Parathyroid adenoma (tissue), 2 donors: ENCODE data around the gene ALK.

Source experiments
- H2AFZ ChIP-seq: fragments of 300-600 bp; sonication (generic); one replicate; pipeline ENCODE4 v1.7.0; 2017; ENCODE audit warnings: antibody characterized with exemption, mild to moderate bottlenecking
- H3K27ac ChIP-seq: fragments of 300-600 bp; sonication (generic); one replicate; pipeline ENCODE4 v1.7.0; 2017
- H3K27me3 ChIP-seq: fragments of 300-600 bp; sonication (generic); one replicate; pipeline ENCODE4 v1.7.0; 2017; ENCODE audit warnings: low read length; ENCODE audit not compliant: control insufficient read depth, insufficient read depth
- H3K36me3 ChIP-seq: fragments of 300-600 bp; sonication (generic); one replicate; pipeline ENCODE4 v1.7.0; 2017; ENCODE audit warnings: low read length; ENCODE audit not compliant: control insufficient read depth, insufficient read depth
- H3K4me1 ChIP-seq: fragments of 300-600 bp; sonication (generic); one replicate; pipeline ENCODE4 v1.7.0; 2017; ENCODE audit warnings: control low read depth
- H3K4me2 ChIP-seq: fragments of 300-600 bp; sonication (generic); one replicate; pipeline ENCODE4 v1.7.0; 2017; ENCODE audit warnings: low read length
- H3K4me3 ChIP-seq: fragments of 300-600 bp; sonication (generic); one replicate; pipeline ENCODE4 v1.7.0; 2017; ENCODE audit warnings: low read depth, low read length
- H3K79me2 ChIP-seq: fragments of 300-600 bp; sonication (generic); one replicate; pipeline ENCODE4 v1.7.0; 2017; ENCODE audit warnings: control low read depth
- H3K9ac ChIP-seq: fragments of 300-600 bp; sonication (generic); one replicate; pipeline ENCODE4 v1.7.0; 2017; ENCODE audit warnings: mild to moderate bottlenecking
- H3K9me3 ChIP-seq: fragments of 300-600 bp; sonication (generic); one replicate; pipeline ENCODE4 v1.7.0; 2017; ENCODE audit warnings: low read length; ENCODE audit not compliant: control insufficient read depth
- CTCF ChIP-seq: fragments of 300-600 bp; sonication (generic); IDR thresholded peaks from one replicate; pipeline ENCODE4 v1.7.0; 2017; ENCODE audit warnings: antibody characterized with exemption, mild to moderate bottlenecking
- donor health status: primary hyperparathyroidism.

Gene ALK

GRCh38 chr2:29535188-29535587, 386.2 kb downstream of the ALK start:
- Histone ChIP-seq H2AFZ (no peak overlapping the region), H3K79me2 (no peaks in the 10 kb centered on the region), H3K4me1 (no peaks in the 10 kb centered on the region), H3K9me3 (no peaks in the 10 kb centered on the region), H3K27ac (no peak overlapping the region), H3K36me3 (no peaks in the 10 kb centered on the region), H3K4me2 (no peak overlapping the region), H3K4me3 (no peak overlapping the region), H3K27me3 (no peaks in the 10 kb centered on the region), H3K9ac (no peak overlapping the region)
- no peak for TF ChIP-seq CTCF

GRCh38 chr2:29532436-29532835, 388.9 kb downstream of the ALK start:
- TF ChIP-seq CTCF, result no peak
- no peaks in the 10 kb centered on the region for H3K27me3 ChIP-seq
- no peak overlapping the region for H3K4me3 ChIP-seq
- no peaks in the 10 kb centered on the region for H3K36me3 ChIP-seq
- no peak overlapping the region for H3K27ac ChIP-seq
- H3K79me2 ChIP-seq, result no peaks in the 10 kb centered on the region
- H2AFZ ChIP-seq, result no peak overlapping the region
- H3K4me1 ChIP-seq, result no peaks in the 10 kb centered on the region
- no peak overlapping the region for H3K4me2 ChIP-seq
- H3K9me3 ChIP-seq, result no peaks in the 10 kb centered on the region
- no peak overlapping the region for H3K9ac ChIP-seq

GRCh38 chr2:29531626-29532025, 389.8 kb downstream of the ALK start:
- Histone ChIP-seq H3K27ac (no peak overlapping the region), H3K36me3 (no peaks in the 10 kb centered on the region), H3K4me2 (no peak overlapping the region), H2AFZ (no peak overlapping the region), H3K4me3 (no peak overlapping the region), H3K9ac (no peak overlapping the region), H3K79me2 (no peaks in the 10 kb centered on the region), H3K4me1 (no peaks in the 10 kb centered on the region), H3K27me3 (no peaks in the 10 kb centered on the region), H3K9me3 (no peaks in the 10 kb centered on the region)
- no peak for TF ChIP-seq CTCF

- Histone ChIP-seq H3K36me3 (no peaks in the 10 kb centered on the region), H3K9ac (no peak overlapping the region), H3K79me2 (no peaks in the 10 kb centered on the region), H3K4me2 (no peak overlapping the region), H3K4me3 (no peak overlapping the region), H2AFZ (no peak overlapping the region), H3K4me1 (no peaks in the 10 kb centered on the region), H3K9me3 (no peaks in the 10 kb centered on the region), H3K27me3 (no peaks in the 10 kb centered on the region), H3K27ac (no peak overlapping the region)
- no peak for TF ChIP-seq CTCF
Observed at GRCh38 chr2:29530281-29530680, 391.1 kb downstream of the ALK start.

GRCh38 chr2:29528891-29529520, 392.4 kb downstream of the ALK start:
- Histone ChIP-seq H3K9me3 (no peaks in the 10 kb centered on the region), H2AFZ (no peak overlapping the region), H3K9ac (no peak overlapping the region), H3K4me2 (no peak overlapping the region), H3K27me3 (no peaks in the 10 kb centered on the region), H3K79me2 (no peaks in the 10 kb centered on the region), H3K4me1 (no peaks in the 10 kb centered on the region), H3K36me3 (no peaks in the 10 kb centered on the region), H3K4me3 (no peak overlapping the region), H3K27ac (no peak overlapping the region)
- TF ChIP-seq CTCF, result no peak
